Activated CD8-positive, alpha-beta T cell treated with anti-CD3 and anti-CD28 coated beads, Interleukin-2, amount 10 ng/mL, durations not matched to agents 7 days and 5 days (primary cell): ENCODE data around the gene ELFN1. TPM values are rescaled to one million over a fixed set of nuclear protein-coding genes. Genes with fewer than 3 reads are reported as not detected.
"Not testable (repeated sequence)": the region's sequence is repeated elsewhere in the genome, so short reads cannot be mapped to it uniquely, and the experiment has no call there.

Experiments used
- ATAC-seq: fragments of 150-1000 bp; cut with Tn5 transposase; one replicate; pipeline ENCODE4 v1.10.0; 2021; ENCODE audit warnings: moderate library complexity
- CTCF ChIA-PET: fragments of 350-600 bp; sonication (Branson Sonifier 250); formaldehyde crosslinking; loops from one replicate; lab custom pipeline; 2021; ENCODE audit warnings: antibody characterized with exemption; lab: Charles Lee
- POLR2A ChIA-PET: fragments of 350-600 bp; sonication (Branson Sonifier 250); formaldehyde crosslinking; loops from one replicate; lab custom pipeline; 2021; ENCODE audit warnings: antibody characterized with exemption; lab: Charles Lee
- DNase-seq: peaks from one replicate; pipeline ENCODE4 v3.0.0-alpha.2; 2020
- H3K27ac Mint-ChIP-seq: one replicate; pipeline ENCODE4 v1.8.0; 2021; ENCODE audit warnings: mild to moderate bottlenecking, mixed read lengths
- H3K27me3 Mint-ChIP-seq: one replicate; pipeline ENCODE4 v1.8.0; 2021; ENCODE audit warnings: low read depth, mixed read lengths
- H3K36me3 Mint-ChIP-seq: one replicate; pipeline ENCODE4 v1.8.0; 2021; ENCODE audit warnings: low read depth, mixed read lengths
- H3K4me1 Mint-ChIP-seq: one replicate; pipeline ENCODE4 v1.8.0; 2021; ENCODE audit warnings: low read depth, mixed read lengths
- H3K4me3 Mint-ChIP-seq: one replicate; pipeline ENCODE4 v1.8.0; 2021; ENCODE audit warnings: mild to moderate bottlenecking, mixed read lengths
- H3K9me3 Mint-ChIP-seq: one replicate; pipeline ENCODE4 v1.8.0; 2022; ENCODE audit warnings: mixed read lengths; ENCODE audit not compliant: insufficient read depth
- total RNA-seq, 2 experiments: library from RNA; stranded (reverse); gene quantifications; one replicate each; pipeline ENCODE4 v1.2.3, GENCODE V29; 2021

ELFN1 gene
- total RNA-seq, 2 experiments from 2014 or later: not detected

DNA sequence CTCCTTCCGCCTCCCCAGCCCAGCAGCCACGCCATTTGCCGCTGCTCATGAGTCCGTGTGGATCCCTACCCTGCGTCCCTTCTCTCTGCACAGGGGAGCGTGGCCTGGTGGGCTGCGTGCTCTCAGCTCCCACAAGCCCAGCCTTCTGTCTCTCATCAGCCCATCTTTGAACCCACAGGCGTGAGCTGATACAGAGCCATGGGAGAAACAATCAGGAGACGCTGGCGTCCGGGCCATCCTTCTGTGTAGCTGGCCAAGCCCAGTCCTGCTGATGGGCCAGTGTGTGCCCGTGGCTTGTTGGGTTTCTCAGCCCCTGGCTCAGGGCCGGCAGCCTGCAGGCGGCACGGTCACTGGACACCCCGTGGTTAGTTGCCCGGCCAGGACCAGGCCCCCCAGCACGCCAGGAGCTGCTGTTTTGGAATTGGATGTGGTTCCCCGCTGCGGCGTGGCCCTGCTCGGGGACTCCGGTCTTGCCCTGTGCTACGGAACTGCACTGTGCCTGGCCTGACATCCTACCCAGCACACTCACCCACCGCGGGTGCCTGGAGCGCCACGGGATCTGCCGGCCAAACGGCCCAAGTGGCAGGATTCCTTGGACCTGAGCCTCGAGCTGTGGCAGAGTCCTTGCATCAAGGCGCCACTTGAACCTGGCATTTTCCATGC, 88.9 kb downstream of the ELFN1 start:
- H3K36me3 Mint-ChIP-seq: no peaks in the 10 kb centered on the region
- ChIA-PET POLR2A (interaction anchor here (0.5 kb wide), 1 partner anchor 1341 kb away, joined by 3 read pairs; no protein-coding TSS in a partner anchor), CTCF (interaction anchor here (1.1 kb wide), 2 partner anchors 166 to 589 kb away, joined by 3 to 4 read pairs; no protein-coding TSS in a partner anchor)
- no peak overlapping the region for H3K4me3 Mint-ChIP-seq
- no peak overlapping the region for H3K27ac Mint-ChIP-seq
- H3K27me3 Mint-ChIP-seq: peaks cover 10% of the 10 kb centered on the region
- DNase-seq: no peak
- no peak for ATAC-seq
- H3K9me3 Mint-ChIP-seq: peaks cover 14% of the 10 kb centered on the region
- peaks cover 5% of the 10 kb centered on the region for H3K4me1 Mint-ChIP-seq

GRCh38 chr7:1761097-1761496, 91.0 kb downstream of the ELFN1 start:
- CTCF ChIA-PET: no interaction called here
- H3K36me3 Mint-ChIP-seq: no peaks in the 10 kb centered on the region

GRCh38 chr7:1761774-1762173, 91.7 kb downstream of the ELFN1 start:
- Mint-ChIP-seq H3K27ac (no peak overlapping the region), H3K9me3 (peaks cover 14% of the 10 kb centered on the region), H3K4me1 (no peaks in the 10 kb centered on the region), H3K36me3 (no peaks in the 10 kb centered on the region), H3K27me3 (no peaks in the 10 kb centered on the region), H3K4me3 (no peak overlapping the region)
- ATAC-seq (no peak), DNase-seq (no peak)
- ChIA-PET POLR2A (no interaction called here), CTCF (no interaction called here)

More at GRCh38 chr7:1761097-1761496, 91.0 kb downstream of the ELFN1 start:
- Mint-ChIP-seq H3K27me3 (peaks cover 3% of the 10 kb centered on the region), H3K27ac (no peak overlapping the region), H3K4me1 (peaks cover 1% of the 10 kb centered on the region), H3K9me3 (peaks cover 14% of the 10 kb centered on the region), H3K4me3 (no peak overlapping the region)
- POLR2A ChIA-PET: no interaction called here
- DNase-seq (no peak), ATAC-seq (no peak)

DNA sequence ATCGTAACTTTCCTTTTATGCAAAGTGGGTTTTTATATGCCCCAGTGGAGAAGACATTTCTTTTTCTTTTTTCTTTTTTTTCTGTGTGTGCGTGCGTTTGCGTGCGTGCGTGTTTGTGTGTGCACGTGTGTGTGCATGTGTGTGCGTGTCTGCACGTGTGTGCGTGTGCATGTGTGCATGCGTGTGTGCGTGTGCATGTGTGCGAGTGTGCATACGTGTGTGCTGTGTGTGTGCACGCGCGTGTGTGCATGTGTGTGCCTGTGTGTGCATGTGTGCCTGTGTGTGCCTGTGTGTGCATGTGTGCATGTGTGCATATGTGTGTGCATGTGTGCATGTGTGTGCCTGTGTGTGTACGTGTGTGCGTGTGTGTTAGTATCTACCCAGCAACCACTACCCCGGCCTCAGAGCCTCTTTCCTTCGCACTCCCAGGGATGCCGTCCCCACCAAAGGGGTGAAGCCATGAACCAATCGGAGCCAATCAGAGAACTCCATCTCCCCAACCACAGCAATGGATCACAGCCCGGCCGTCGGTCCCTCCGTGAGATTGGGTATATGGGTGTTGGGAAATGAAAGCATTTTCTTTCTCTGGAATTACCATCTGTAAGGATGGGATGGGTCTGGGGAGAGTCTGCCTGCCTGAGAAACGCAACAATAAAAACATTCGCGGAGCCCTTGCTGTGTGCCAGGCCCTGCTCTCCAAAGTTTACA, 92.3 kb downstream of the ELFN1 start:
- Mint-ChIP-seq H3K27me3 (no peaks in the 10 kb centered on the region), H3K4me1 (no peaks in the 10 kb centered on the region), H3K36me3 (no peaks in the 10 kb centered on the region), H3K4me3 (no peak overlapping the region), H3K9me3 (peaks cover 14% of the 10 kb centered on the region), H3K27ac (no peak overlapping the region)
- ChIA-PET POLR2A (no interaction called here), CTCF (no interaction called here)
- ATAC-seq: no peak
- DNase-seq: no peak

- peaks cover 14% of the 10 kb centered on the region for H3K9me3 Mint-ChIP-seq
These were observed 93.0 kb downstream of the ELFN1 start for GRCh38 chr7:1763033-1763432.

DNA sequence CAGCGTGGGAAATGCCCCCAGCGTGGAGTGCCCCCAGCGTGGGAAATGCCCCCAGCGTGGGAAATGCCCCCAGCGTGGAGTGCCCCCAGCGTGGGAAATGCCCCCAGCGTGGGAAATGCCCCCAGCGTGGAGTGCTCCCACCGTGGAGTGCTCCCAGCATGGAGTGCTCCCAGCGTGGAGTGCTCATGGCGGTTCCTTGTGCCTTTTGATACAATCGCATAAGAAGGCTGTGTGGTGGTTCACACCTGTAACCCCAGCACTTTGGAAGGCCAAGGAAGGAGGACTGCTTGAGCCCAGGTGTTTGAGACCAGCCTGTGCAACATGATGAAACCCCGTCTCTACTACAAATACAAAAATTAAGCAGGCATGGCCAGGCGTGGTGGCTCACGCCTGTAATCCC, 93.8 kb downstream of the ELFN1 start:
- DNase-seq, CTCF ChIA-PET, H3K27me3 Mint-ChIP-seq, ATAC-seq, H3K36me3 Mint-ChIP-seq, H3K4me1 Mint-ChIP-seq, H3K27ac Mint-ChIP-seq, H3K4me3 Mint-ChIP-seq: not testable (repeated sequence)
- POLR2A ChIA-PET: interaction anchor here (0.6 to 1.0 kb wide), 2 partner anchors 14 to 366 kb away, joined by 3 read pairs; no protein-coding TSS in a partner anchor
- peaks cover 14% of the 10 kb centered on the region for H3K9me3 Mint-ChIP-seq

More at GRCh38 chr7:1763033-1763432, 93.0 kb downstream of the ELFN1 start:
- H3K4me1 Mint-ChIP-seq: no peaks in the 10 kb centered on the region
- ChIA-PET POLR2A (interaction anchor here (1.0 kb wide), 1 partner anchor 13 kb away, joined by 3 read pairs; no protein-coding TSS in a partner anchor), CTCF (no interaction called here)
- H3K27me3 Mint-ChIP-seq: no peaks in the 10 kb centered on the region
- DNase-seq (no peak), ATAC-seq (no peak)
- no peak overlapping the region for H3K4me3 Mint-ChIP-seq
- no peak overlapping the region for H3K27ac Mint-ChIP-seq
- no peaks in the 10 kb centered on the region for H3K36me3 Mint-ChIP-seq

DNA sequence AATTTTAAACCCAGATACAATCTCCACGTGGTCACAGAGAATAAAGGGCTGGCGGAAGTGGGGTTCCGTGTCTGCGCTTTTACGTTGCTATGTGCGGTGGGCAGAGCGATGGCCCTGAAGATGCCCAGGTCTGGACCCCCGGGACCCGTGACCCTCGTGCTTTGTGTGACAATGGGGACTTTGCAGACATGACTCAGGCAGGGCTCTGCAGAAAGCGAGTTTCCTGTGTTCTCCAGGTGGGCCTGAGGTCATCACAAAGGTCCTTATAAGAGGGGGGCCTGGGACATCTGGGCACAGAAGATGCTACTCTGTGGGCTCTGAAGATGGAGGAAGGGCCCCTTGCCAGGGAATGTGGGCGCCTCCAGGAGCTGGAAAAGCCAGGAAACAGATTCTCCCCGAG, 95.3 kb downstream of the ELFN1 start:
- POLR2A ChIA-PET: no interaction called here

DNA sequence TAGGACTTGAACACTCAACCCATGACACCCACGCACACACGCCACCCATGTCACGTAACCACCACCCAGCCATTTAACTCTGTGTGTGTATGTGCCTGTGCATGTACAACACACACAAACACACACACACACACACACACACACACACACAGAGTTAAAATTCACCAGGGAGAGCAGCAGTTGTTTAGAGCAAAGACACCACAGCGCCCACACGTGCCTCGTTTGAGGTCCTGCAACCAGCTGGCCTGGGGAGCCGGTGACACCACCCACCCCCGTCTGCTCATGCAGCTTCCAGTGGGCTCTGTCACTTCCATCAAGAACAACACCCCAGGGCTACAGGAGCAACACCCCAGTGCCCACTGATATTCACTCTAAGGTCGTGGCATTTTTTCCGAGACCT, 97.4 kb downstream of the ELFN1 start:
- Mint-ChIP-seq H3K4me3 (no peak overlapping the region), H3K9me3 (peaks cover 7% of the 10 kb centered on the region), H3K27me3 (no peaks in the 10 kb centered on the region), H3K27ac (no peak overlapping the region), H3K36me3 (no peaks in the 10 kb centered on the region), H3K4me1 (no peaks in the 10 kb centered on the region)
- DNase-seq (no peak), ATAC-seq (no peak)
- ChIA-PET POLR2A (no interaction called here), CTCF (no interaction called here)

More for the DNA sequence above, 95.3 kb downstream of the ELFN1 start:
- Mint-ChIP-seq H3K27me3 (no peaks in the 10 kb centered on the region), H3K36me3 (no peaks in the 10 kb centered on the region), H3K4me3 (no peak overlapping the region), H3K9me3 (peaks cover 14% of the 10 kb centered on the region), H3K27ac (no peak overlapping the region), H3K4me1 (no peaks in the 10 kb centered on the region)
- ATAC-seq (no peak), DNase-seq (no peak)
- CTCF ChIA-PET: no interaction called here

GRCh38 chr7:1768832-1769231, 98.8 kb downstream of the ELFN1 start:
- CTCF ChIA-PET: no interaction called here
- Mint-ChIP-seq H3K4me3 (no peak overlapping the region), H3K9me3 (no peaks in the 10 kb centered on the region), H3K4me1 (no peaks in the 10 kb centered on the region), H3K27me3 (no peaks in the 10 kb centered on the region), H3K27ac (no peak overlapping the region), H3K36me3 (no peaks in the 10 kb centered on the region)
- DNase-seq (no peak), ATAC-seq (no peak)
- POLR2A ChIA-PET: no interaction called here

DNA sequence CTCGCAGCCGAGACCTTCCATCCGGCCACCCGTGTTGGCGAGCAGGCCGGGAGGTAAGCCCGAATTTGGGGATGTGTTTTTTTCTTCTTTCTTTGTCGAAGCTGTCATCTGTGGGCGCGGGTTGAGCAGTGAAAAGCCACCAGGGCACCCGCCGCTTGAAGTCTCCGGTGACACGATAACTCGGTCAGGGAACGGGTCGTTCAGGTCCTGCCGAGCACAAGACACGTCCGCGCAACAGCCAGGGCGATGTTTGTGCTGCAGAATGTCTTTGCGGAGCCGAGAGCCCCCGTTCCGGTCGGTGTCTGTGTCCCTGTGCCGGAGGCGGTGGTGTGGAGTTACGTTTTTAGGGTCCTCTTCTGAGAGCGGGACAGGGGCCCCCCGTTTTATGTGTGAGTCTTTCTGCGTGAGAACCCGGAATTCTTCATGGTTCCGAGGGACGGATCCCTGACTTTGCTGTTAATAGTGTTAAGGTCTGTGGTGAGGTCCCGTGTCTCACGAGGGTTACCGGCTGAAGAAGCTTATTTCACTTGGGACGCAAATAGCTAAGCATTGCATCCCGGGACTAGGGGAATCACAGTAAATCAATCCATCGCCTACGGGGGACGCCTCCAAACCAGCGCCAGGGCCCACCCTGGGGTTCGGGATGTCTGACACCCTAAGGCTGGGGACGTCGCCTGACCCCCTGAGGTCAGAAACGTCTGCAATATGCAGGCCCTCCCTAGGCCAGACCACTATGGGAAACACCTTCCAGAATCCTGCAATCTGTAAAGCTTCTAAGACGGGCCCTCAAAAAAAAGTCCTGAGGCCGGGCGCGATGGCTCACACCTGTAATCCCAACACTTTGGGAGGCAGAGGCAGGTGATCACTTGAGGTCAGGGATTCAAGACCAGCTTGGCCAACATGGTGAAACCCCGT, 99.5 kb downstream of the ELFN1 start:
- H3K27me3 Mint-ChIP-seq: no peaks in the 10 kb centered on the region
- ATAC-seq (no peak), DNase-seq (no peak)
- CTCF ChIA-PET: interaction anchor here (0.8 kb wide), 1 partner anchor 440 kb away, joined by 3 read pairs; no protein-coding TSS in a partner anchor
- no peaks in the 10 kb centered on the region for H3K9me3 Mint-ChIP-seq
- H3K4me1 Mint-ChIP-seq: no peaks in the 10 kb centered on the region
- POLR2A ChIA-PET: no interaction called here
- H3K36me3 Mint-ChIP-seq: no peaks in the 10 kb centered on the region
- H3K27ac Mint-ChIP-seq: no peak overlapping the region
- H3K4me3 Mint-ChIP-seq: no peak overlapping the region

GRCh38 chr7:1770331-1770730, 100.3 kb downstream of the ELFN1 start:
- no peaks in the 10 kb centered on the region for H3K36me3 Mint-ChIP-seq
- H3K4me3 Mint-ChIP-seq: no peak overlapping the region
- peaks cover 2% of the 10 kb centered on the region for H3K27me3 Mint-ChIP-seq
- no peaks in the 10 kb centered on the region for H3K4me1 Mint-ChIP-seq
- ChIA-PET CTCF (interaction anchor here (0.8 kb wide), 1 partner anchor 439 kb away, joined by 3 read pairs; no protein-coding TSS in a partner anchor), POLR2A (interaction anchor here (0.6 kb wide), 2 partner anchors 8 to 350 kb away, joined by 3 read pairs; no protein-coding TSS in a partner anchor)
- H3K27ac Mint-ChIP-seq: no peak overlapping the region
- peaks cover 5% of the 10 kb centered on the region for H3K9me3 Mint-ChIP-seq
- DNase-seq: no peak
- no peak for ATAC-seq
